Activated CD4-positive, alpha-beta memory T cell treated with anti-CD3 and anti-CD28 coated beads for 36 hours (primary cell): ENCODE measurements around the gene EEF1B2. TPM values are rescaled to one million over a fixed set of nuclear protein-coding genes. Genes with fewer than 3 reads are reported as not detected.
"Not testable (repeated sequence)": the region's sequence is repeated elsewhere in the genome, so short reads cannot be mapped to it uniquely, and the experiment has no call there.

Source experiments
- CTCF ChIA-PET: fragments of 350-600 bp; sonication (Branson Sonifier 250); formaldehyde crosslinking; loops from one replicate; lab custom pipeline; 2021; ENCODE audit warnings: antibody characterized with exemption, inconsistent platforms; lab: Charles Lee
- POLR2A ChIA-PET: fragments of 350-600 bp; sonication (Branson Sonifier 250); formaldehyde crosslinking; loops from one replicate; lab custom pipeline; 2021; ENCODE audit warnings: antibody characterized with exemption; lab: Charles Lee
- DNase-seq: peaks from one replicate; pipeline ENCODE4 v3.0.0-alpha.2; 2020
- H3K27ac Mint-ChIP-seq: one replicate; pipeline ENCODE4 v1.8.0; 2021; ENCODE audit warnings: mixed read lengths
- H3K27me3 Mint-ChIP-seq: one replicate; pipeline ENCODE4 v1.8.0; 2021; ENCODE audit warnings: mixed read lengths
- H3K36me3 Mint-ChIP-seq: one replicate; pipeline ENCODE4 v1.8.0; 2021; ENCODE audit warnings: mixed read lengths
- H3K4me1 Mint-ChIP-seq: one replicate; pipeline ENCODE4 v1.8.0; 2021; ENCODE audit warnings: low read depth, mixed read lengths
- H3K4me3 Mint-ChIP-seq: one replicate; pipeline ENCODE4 v1.8.0; 2021; ENCODE audit warnings: mild to moderate bottlenecking, mixed read lengths
- H3K9me3 Mint-ChIP-seq: one replicate; pipeline ENCODE4 v1.8.0; 2021; ENCODE audit warnings: mixed read lengths
- intact Hi-C: fragments of 100-400 bp; cut with micrococcal nuclease; formaldehyde crosslinking; loops from one replicate; pipeline ENCODE4 v1.15.1; 2023
- total RNA-seq, 2 experiments: library from RNA; stranded (reverse); gene quantifications; one replicate each; pipeline ENCODE4 v1.2.3, GENCODE V29; 2021

The EEF1B2 gene
- total RNA-seq, 2 experiments from 2014 or later: 1,180 to 1,194 TPM

DNA sequence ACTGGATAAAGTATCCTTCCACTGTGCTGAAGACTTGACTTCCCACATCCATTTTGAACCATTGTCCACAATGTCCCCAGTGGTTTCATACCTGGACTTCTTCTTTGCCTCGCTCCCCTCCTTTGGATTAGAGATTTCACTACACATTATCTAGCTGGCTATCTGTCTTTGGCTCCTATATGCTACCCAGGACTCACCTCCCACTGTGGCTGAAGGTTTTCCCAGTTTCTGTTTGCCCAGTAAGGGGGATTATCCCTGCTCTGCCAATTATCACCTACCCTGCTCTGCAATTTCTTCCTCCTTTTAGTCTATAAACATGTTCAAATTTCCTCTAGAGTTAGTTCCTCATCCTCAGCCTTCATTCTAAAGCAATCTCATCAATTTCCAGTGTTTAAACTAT lies 9.5 kb upstream of the EEF1B2 start:
- Mint-ChIP-seq H3K27me3 (no peaks in the 10 kb centered on the region), H3K4me3 (no peak overlapping the region), H3K27ac (no peak overlapping the region), H3K4me1 (peaks cover 13% of the 10 kb centered on the region), H3K36me3 (peaks cover 22% of the 10 kb centered on the region), H3K9me3 (no peaks in the 10 kb centered on the region)
- intact Hi-C loops: no loop called here
- ChIA-PET CTCF (no interaction called here), POLR2A (no interaction called here)
- DNase-seq: no peak

GRCh38 chr2:206150631-206151030 lies 9.1 kb upstream of the EEF1B2 start:
- CTCF ChIA-PET: no interaction called here
- no peak overlapping the region for H3K4me3 Mint-ChIP-seq
- H3K27me3 Mint-ChIP-seq: no peaks in the 10 kb centered on the region
- DNase-seq: no peak
- H3K9me3 Mint-ChIP-seq: no peaks in the 10 kb centered on the region
- no peak overlapping the region for H3K27ac Mint-ChIP-seq
- peaks cover 13% of the 10 kb centered on the region for H3K4me1 Mint-ChIP-seq
- H3K36me3 Mint-ChIP-seq: peaks cover 19% of the 10 kb centered on the region
- POLR2A ChIA-PET: no interaction called here
- intact Hi-C loops: no loop called here

GRCh38 chr2:206154197-206154596 lies 5.5 kb upstream of the EEF1B2 start:
- ChIA-PET CTCF (interaction anchor here (1.1 kb wide), 1 partner anchor 10 kb away, joined by 4 read pairs; no protein-coding TSS in a partner anchor), POLR2A (no interaction called here)
- Mint-ChIP-seq H3K4me3 (no peak overlapping the region), H3K27me3 (no peaks in the 10 kb centered on the region), H3K27ac (no peak overlapping the region), H3K9me3 (no peaks in the 10 kb centered on the region), H3K4me1 (peaks cover 33% of the 10 kb centered on the region), H3K36me3 (peaks cover 9% of the 10 kb centered on the region)
- intact Hi-C loops: no loop called here
- DNase-seq: no peak

- DNase-seq, POLR2A ChIA-PET, H3K27me3 Mint-ChIP-seq, H3K9me3 Mint-ChIP-seq, H3K4me3 Mint-ChIP-seq, H3K27ac Mint-ChIP-seq: not testable (repeated sequence)
- CTCF ChIA-PET: interaction anchor here (1.0 kb wide), 1 partner anchor 209 kb away, joined by 3 read pairs; no protein-coding TSS in a partner anchor
- peaks cover 28% of the 10 kb centered on the region for H3K36me3 Mint-ChIP-seq
- intact Hi-C loops: loop anchor here (5.0 kb wide), 2 partner anchors 1010 to 1370 kb away; partner anchors contain the start of genes CREB1 and KLF7
- H3K4me1 Mint-ChIP-seq: peaks cover 37% of the 10 kb centered on the region
These were observed 2.7 kb upstream of the EEF1B2 start for GRCh38 chr2:206157014-206157413.

DNA sequence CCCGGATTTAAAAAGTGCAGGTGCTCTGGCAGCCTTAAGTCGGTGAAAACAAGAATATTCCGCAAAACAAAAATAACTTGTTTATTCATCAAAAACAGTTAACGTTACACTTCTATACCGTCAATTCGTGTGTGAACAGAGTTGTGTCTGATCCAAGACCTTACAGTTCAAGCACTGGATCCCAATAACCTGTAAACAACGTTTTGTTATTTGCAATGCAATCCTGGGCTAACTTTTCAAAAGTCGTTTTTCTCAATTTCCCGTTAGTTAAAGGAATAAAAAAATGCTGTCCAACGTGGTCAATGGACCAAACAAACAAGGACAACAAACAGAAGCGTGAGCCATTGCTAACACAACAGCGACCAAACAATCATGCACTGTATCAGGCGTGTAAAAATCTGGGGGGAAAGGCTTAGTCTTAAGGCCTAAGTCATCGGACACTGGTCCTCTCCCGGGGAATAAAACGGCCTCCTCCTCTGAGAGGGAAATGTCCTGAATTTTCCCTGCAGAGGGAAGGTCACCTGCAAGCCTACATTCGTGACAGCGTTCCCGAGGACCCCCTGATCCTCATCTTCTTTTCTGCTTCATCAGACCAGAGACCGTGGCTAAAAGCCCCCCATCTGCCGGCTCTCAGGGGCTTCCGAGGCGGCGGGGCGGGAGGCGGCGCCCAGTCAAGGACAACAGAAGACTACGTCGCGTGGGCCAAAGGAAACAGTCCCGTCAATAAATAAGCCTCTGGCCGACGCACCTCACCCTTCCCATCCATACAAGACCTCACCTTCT lies 941 bp upstream of the EEF1B2 start:
- peaks cover 46% of the 10 kb centered on the region for H3K36me3 Mint-ChIP-seq
- CTCF ChIA-PET: no interaction called here
- POLR2A ChIA-PET: interaction anchor here (1.0 kb wide), 2 partner anchors 69 to 73 kb away, joined by 3 read pairs; partner anchors contain the start of gene INO80D
- no peak for DNase-seq
- H3K9me3 Mint-ChIP-seq: no peaks in the 10 kb centered on the region
- peak overlapping the region; percentile 96 for H3K4me3 Mint-ChIP-seq
- H3K27ac Mint-ChIP-seq: peak overlapping the region; percentile 97
- intact Hi-C loops: loop anchor here (1.0 to 5.0 kb wide), 5 partner anchors 72 to 1369 kb away; partner anchors contain the start of genes CREB1, FASTKD2, INO80D and KLF7
- H3K27me3 Mint-ChIP-seq: no peaks in the 10 kb centered on the region
- H3K4me1 Mint-ChIP-seq: peaks cover 54% of the 10 kb centered on the region

- peak overlapping the region; percentile 96 for H3K4me3 Mint-ChIP-seq
- DNase-seq: peak; percentile 15
- peaks cover 51% of the 10 kb centered on the region for H3K36me3 Mint-ChIP-seq
- H3K27me3 Mint-ChIP-seq: no peaks in the 10 kb centered on the region
- intact Hi-C loops: loop anchor here (5.0 to 10.0 kb wide), 2 partner anchors 282 to 395 kb away; partner anchors contain the start of gene ADAM23
- H3K4me1 Mint-ChIP-seq: peaks cover 52% of the 10 kb centered on the region
- CTCF ChIA-PET: interaction anchor here (1.4 to 1.5 kb wide), 2 partner anchors 77 to 100 kb away, joined by 3 to 7 read pairs; no protein-coding TSS in a partner anchor
- H3K9me3 Mint-ChIP-seq: no peaks in the 10 kb centered on the region
- H3K27ac Mint-ChIP-seq: peak overlapping the region; percentile 97
- POLR2A ChIA-PET: interaction anchor here (0.8 kb wide), 1 partner anchor 147 kb away, joined by 3 read pairs; no protein-coding TSS in a partner anchor
These were observed 571 bp downstream of the EEF1B2 start for GRCh38 chr2:206160125-206160806.

DNA sequence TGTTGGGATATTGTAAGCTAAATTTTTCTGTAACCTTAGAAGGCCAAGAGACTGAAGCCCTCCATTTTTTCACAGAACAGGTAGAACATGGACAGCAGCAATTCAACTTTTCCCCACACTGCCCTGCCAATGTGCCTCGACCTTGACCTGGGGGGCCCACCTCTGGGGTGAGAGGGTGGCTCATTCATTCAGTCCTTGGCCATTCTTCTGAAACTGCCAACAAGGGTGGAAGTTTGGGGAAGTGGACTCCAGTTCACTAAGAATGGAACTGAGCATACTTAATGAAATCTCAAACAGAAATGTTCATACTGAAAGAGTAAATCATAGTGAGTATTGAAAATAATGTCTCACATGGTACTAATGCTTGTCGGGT lies 1.1 kb downstream of the EEF1B2 start:
- ChIA-PET CTCF (interaction anchor here (1.4 to 1.5 kb wide), 2 partner anchors 78 to 99 kb away, joined by 3 to 7 read pairs; no protein-coding TSS in a partner anchor), POLR2A (no interaction called here)
- intact Hi-C loops: loop anchor here (5.0 to 10.0 kb wide), 2 partner anchors 282 to 394 kb away; partner anchors contain the start of gene ADAM23
- Mint-ChIP-seq H3K4me3 (peak overlapping the region; percentile 96), H3K4me1 (peaks cover 52% of the 10 kb centered on the region), H3K27me3 (no peaks in the 10 kb centered on the region), H3K36me3 (peaks cover 53% of the 10 kb centered on the region), H3K9me3 (no peaks in the 10 kb centered on the region), H3K27ac (peak overlapping the region; percentile 97)
- DNase-seq: peak; percentile 30

DNA sequence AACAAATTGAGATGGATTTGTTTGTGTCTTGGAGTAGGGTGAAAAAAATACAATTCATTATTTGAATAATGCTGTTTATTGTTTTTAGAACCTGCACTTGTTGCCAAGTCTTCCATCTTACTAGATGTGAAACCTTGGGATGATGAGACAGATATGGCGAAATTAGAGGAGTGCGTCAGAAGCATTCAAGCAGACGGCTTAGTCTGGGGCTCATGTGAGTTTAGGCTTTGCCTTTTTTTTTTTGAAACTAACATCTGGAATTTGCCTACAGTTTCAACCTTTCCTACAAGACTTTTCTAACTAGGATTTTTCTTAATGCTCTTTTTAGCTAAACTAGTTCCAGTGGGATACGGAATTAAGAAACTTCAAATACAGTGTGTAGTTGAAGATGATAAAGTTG lies 2.7 kb downstream of the EEF1B2 start:
- POLR2A ChIA-PET, H3K27me3 Mint-ChIP-seq, CTCF ChIA-PET, H3K9me3 Mint-ChIP-seq, DNase-seq: not testable (repeated sequence)
- Mint-ChIP-seq H3K36me3 (peaks cover 54% of the 10 kb centered on the region), H3K4me1 (peaks cover 44% of the 10 kb centered on the region), H3K4me3 (peak overlapping the region; percentile 96), H3K27ac (peak overlapping the region; percentile 69)
- intact Hi-C loops: loop anchor here (5.0 to 10.0 kb wide), 2 partner anchors 280 to 392 kb away; partner anchors contain the start of gene ADAM23

- no peaks in the 10 kb centered on the region for H3K9me3 Mint-ChIP-seq
These were observed 3.7 kb downstream of the EEF1B2 start for GRCh38 chr2:206163251-206163880.

DNA sequence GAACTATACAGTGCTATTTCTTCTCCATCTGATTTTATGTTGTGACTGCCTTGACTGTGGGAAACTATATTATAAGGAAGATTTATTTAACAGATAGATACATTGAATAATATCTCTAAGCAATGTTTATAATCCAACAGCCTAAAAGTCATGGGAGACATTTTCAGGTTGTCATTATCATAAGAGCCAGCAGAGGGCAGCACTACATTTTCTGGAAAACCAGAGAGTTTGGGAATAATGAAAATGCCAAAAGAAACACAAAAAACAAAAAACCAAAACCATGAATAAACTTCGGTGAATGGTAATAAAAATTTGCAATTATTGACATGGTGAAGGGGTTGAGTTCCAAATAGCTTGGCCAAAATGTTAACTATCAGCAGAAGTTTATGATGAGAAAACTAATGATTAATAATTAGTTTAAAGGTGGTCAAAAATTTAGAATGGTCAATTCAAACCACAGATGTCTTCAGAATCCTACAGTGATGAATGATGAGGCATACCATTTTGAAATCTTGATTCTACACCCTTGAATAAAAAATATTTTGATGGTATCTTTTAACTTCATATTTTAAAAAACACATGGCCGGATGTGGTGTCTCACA lies 4.7 kb downstream of the EEF1B2 start:
- DNase-seq: peak; percentile 17
- ChIA-PET CTCF (interaction anchor here (0.7 to 1.4 kb wide), 6 partner anchors 10 to 235 kb away, joined by 3 to 7 read pairs (median 4); no protein-coding TSS in a partner anchor), POLR2A (no interaction called here)
- H3K9me3 Mint-ChIP-seq: no peaks in the 10 kb centered on the region
- no peak overlapping the region for H3K4me3 Mint-ChIP-seq
- no peaks in the 10 kb centered on the region for H3K27me3 Mint-ChIP-seq
- intact Hi-C loops: loop anchor here (2.0 to 10.0 kb wide), 3 partner anchors 196 to 390 kb away; partner anchors contain the start of gene ADAM23
- H3K27ac Mint-ChIP-seq: peak overlapping the region; percentile 42
- peaks cover 63% of the 10 kb centered on the region for H3K36me3 Mint-ChIP-seq
- H3K4me1 Mint-ChIP-seq: peaks cover 32% of the 10 kb centered on the region

More at GRCh38 chr2:206163251-206163880, 3.7 kb downstream of the EEF1B2 start:
- H3K4me1 Mint-ChIP-seq: peaks cover 36% of the 10 kb centered on the region
- intact Hi-C loops: loop anchor here (5.0 to 10.0 kb wide), 2 partner anchors 279 to 391 kb away; partner anchors contain the start of gene ADAM23
- CTCF ChIA-PET: interaction anchor here (0.7 to 1.4 kb wide), 3 partner anchors 10 to 110 kb away, joined by 3 to 4 read pairs (median 4); no protein-coding TSS in a partner anchor
- no peaks in the 10 kb centered on the region for H3K27me3 Mint-ChIP-seq
- no peak overlapping the region for H3K4me3 Mint-ChIP-seq
- POLR2A ChIA-PET: no interaction called here
- H3K27ac Mint-ChIP-seq: peak overlapping the region; percentile 69
- no peak for DNase-seq
- peaks cover 58% of the 10 kb centered on the region for H3K36me3 Mint-ChIP-seq

DNA sequence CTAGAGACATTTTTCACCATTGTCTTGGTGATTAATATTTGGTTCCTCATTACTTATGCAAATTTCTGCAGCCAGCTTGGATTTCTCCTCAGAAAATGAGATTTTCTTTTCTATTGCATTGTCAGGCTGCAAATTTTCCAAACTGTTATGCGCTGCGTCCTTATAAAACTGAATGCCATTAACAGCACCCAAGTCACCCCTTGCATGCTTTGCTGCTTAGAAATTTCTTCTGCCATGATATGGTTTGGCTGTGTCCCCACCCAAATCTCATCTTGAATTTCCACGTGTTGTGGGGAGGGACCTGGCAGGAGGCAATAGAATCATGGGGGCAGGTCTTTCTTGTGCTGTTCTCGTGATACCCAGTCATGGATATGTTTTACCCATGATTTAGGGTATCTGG lies 8.5 kb downstream of the EEF1B2 start:
- intact Hi-C loops: loop anchor here (10.0 kb wide), 1 partner anchor 387 kb away; no protein-coding TSS in a partner anchor

More for the DNA sequence above, 8.5 kb downstream of the EEF1B2 start:
- H3K27me3 Mint-ChIP-seq, CTCF ChIA-PET, H3K4me1 Mint-ChIP-seq, DNase-seq, POLR2A ChIA-PET, H3K4me3 Mint-ChIP-seq, H3K27ac Mint-ChIP-seq, H3K9me3 Mint-ChIP-seq: not testable (repeated sequence)
- H3K36me3 Mint-ChIP-seq: peaks cover 33% of the 10 kb centered on the region
